ENCODE measurements around the gene RGS7. TPM values are rescaled to one million over a fixed set of nuclear protein-coding genes. Genes with fewer than 3 reads are reported as not detected.

The RGS7 gene
- total and polyA plus RNA-seq, 2 experiments from 2014 or later = 0.32 to 1.7 TPM

GRCh38 chr1:240877605-240878004 lies 479.4 kb downstream of the RGS7 start:
- H4K20me1 ChIP-seq (ENCODE audit: insufficient read depth) = no peaks in the 10 kb centered on the region
- H3K27me3 ChIP-seq (replicated peaks; ENCODE audit: insufficient read depth) = peaks cover 4% of the 10 kb centered on the region; the same call in 1 of the 2 replicates
- DNase-seq = no peak
- no peaks in the 10 kb centered on the region for H3F3A ChIP-seq (ENCODE audit: insufficient read depth)
- no peak overlapping the region for H2AFZ ChIP-seq
- H3K4me1 ChIP-seq (ENCODE audit: insufficient read depth) = no peaks in the 10 kb centered on the region
- no peaks in the 10 kb centered on the region for H3K79me2 ChIP-seq (ENCODE audit: insufficient read depth)
- 86 to 87% methylated on average over 1 of the region's 1 CpG for WGBS, 2 experiments (ENCODE audit: low coverage in 1 of 2, low lambda C conversion rate in 2 of 2, missing lambda C conversion rate in 2 of 2)
- TF ChIP-seq EZH2phosphoT487 (IDR thresholded peaks at IDR 0.05; ENCODE audit: insufficient read depth, low read depth) (no peak), EZH2 (IDR thresholded peaks at IDR 0.05; ENCODE audit: insufficient read depth, poor library complexity, severe bottlenecking) (no peak)
- no peaks in the 10 kb centered on the region for H3K9me2 ChIP-seq (ENCODE audit: insufficient read depth)
- H3K27ac ChIP-seq = no peak overlapping the region
- H3K9ac ChIP-seq = no peak overlapping the region
- H3K4me2 ChIP-seq (ENCODE audit: unreplicated experiment) = no peak overlapping the region
- no peaks in the 10 kb centered on the region for H3K36me3 ChIP-seq (ENCODE audit: low read depth)
- H3K9me3 ChIP-seq (ENCODE audit: low read depth) = no peaks in the 10 kb centered on the region
- no peak overlapping the region for H3K4me3 ChIP-seq
- in situ Hi-C loops (cut with MboI) = no loop called here

GRCh38 chr1:240876071-240876470 lies 480.9 kb downstream of the RGS7 start:
- Histone ChIP-seq H3F3A (ENCODE audit: insufficient read depth) (no peaks in the 10 kb centered on the region), H3K27me3 (replicated peaks; ENCODE audit: insufficient read depth) (peaks cover 4% of the 10 kb centered on the region; the same call in 1 of the 2 replicates), H2AFZ (no peak overlapping the region), H3K9ac (no peak overlapping the region), H3K4me3 (no peak overlapping the region), H3K4me1 (ENCODE audit: insufficient read depth) (no peaks in the 10 kb centered on the region), H3K9me2 (ENCODE audit: insufficient read depth) (no peaks in the 10 kb centered on the region), H3K79me2 (ENCODE audit: insufficient read depth) (no peaks in the 10 kb centered on the region), H3K27ac (no peak overlapping the region), H4K20me1 (ENCODE audit: insufficient read depth) (no peaks in the 10 kb centered on the region), H3K9me3 (ENCODE audit: low read depth) (no peaks in the 10 kb centered on the region), H3K4me2 (ENCODE audit: unreplicated experiment) (no peak overlapping the region), H3K36me3 (ENCODE audit: low read depth) (no peaks in the 10 kb centered on the region)
- TF ChIP-seq EZH2 (IDR thresholded peaks at IDR 0.05; ENCODE audit: insufficient read depth, poor library complexity, severe bottlenecking) (no peak), EZH2phosphoT487 (IDR thresholded peaks at IDR 0.05; ENCODE audit: insufficient read depth, low read depth) (no peak)
- WGBS, 2 experiments (ENCODE audit: low coverage in 1 of 2, low lambda C conversion rate in 2 of 2, missing lambda C conversion rate in 2 of 2) = 71 to 75% methylated on average over 4 of the region's 4 CpGs
- in situ Hi-C loops (cut with MboI) = no loop called here
- no peak for DNase-seq

- Histone ChIP-seq H3K4me1 (ENCODE audit: insufficient read depth) (no peaks in the 10 kb centered on the region), H3F3A (ENCODE audit: insufficient read depth) (no peaks in the 10 kb centered on the region), H3K27me3 (replicated peaks; ENCODE audit: insufficient read depth) (0 out of 2 replicates have a peak, but pooled peaks cover 7% of the 10 kb centered on the region), H4K20me1 (ENCODE audit: insufficient read depth) (no peaks in the 10 kb centered on the region), H3K4me3 (no peak overlapping the region), H3K36me3 (ENCODE audit: low read depth) (no peaks in the 10 kb centered on the region), H2AFZ (no peak overlapping the region), H3K27ac (no peak overlapping the region), H3K9me2 (ENCODE audit: insufficient read depth) (no peaks in the 10 kb centered on the region), H3K4me2 (ENCODE audit: unreplicated experiment) (no peak overlapping the region), H3K9ac (no peak overlapping the region), H3K79me2 (ENCODE audit: insufficient read depth) (no peaks in the 10 kb centered on the region), H3K9me3 (ENCODE audit: low read depth) (no peaks in the 10 kb centered on the region)
- WGBS, 2 experiments (ENCODE audit: low coverage in 1 of 2, low lambda C conversion rate in 2 of 2, missing lambda C conversion rate in 2 of 2) = 63 to 69% methylated on average over 3 of the region's 3 CpGs
- no peak for DNase-seq
- in situ Hi-C loops (cut with MboI) = no loop called here
- no peak for TF ChIP-seq EZH2 (IDR thresholded peaks at IDR 0.05; ENCODE audit: insufficient read depth, poor library complexity, severe bottlenecking)
- TF ChIP-seq EZH2phosphoT487 (IDR thresholded peaks at IDR 0.05; ENCODE audit: insufficient read depth, low read depth) = no peak
Measured at GRCh38 chr1:240869071-240869470, 487.9 kb downstream of the RGS7 start.

- H3K79me2 ChIP-seq (ENCODE audit: insufficient read depth) = no peaks in the 10 kb centered on the region
- no peak overlapping the region for H3K4me3 ChIP-seq
- in situ Hi-C loops (cut with MboI) = no loop called here
- no peak overlapping the region for H3K4me2 ChIP-seq (ENCODE audit: unreplicated experiment)
- no peak overlapping the region for H2AFZ ChIP-seq
- H4K20me1 ChIP-seq (ENCODE audit: insufficient read depth) = no peaks in the 10 kb centered on the region
- H3K27me3 ChIP-seq (replicated peaks; ENCODE audit: insufficient read depth) = 0 out of 2 replicates have a peak, but pooled peaks cover 7% of the 10 kb centered on the region
- no peaks in the 10 kb centered on the region for H3K9me3 ChIP-seq (ENCODE audit: low read depth)
- H3K9me2 ChIP-seq (ENCODE audit: insufficient read depth) = no peaks in the 10 kb centered on the region
- H3K36me3 ChIP-seq (ENCODE audit: low read depth) = no peaks in the 10 kb centered on the region
- DNase-seq = no peak
- H3K9ac ChIP-seq = no peak overlapping the region
- no peak overlapping the region for H3K27ac ChIP-seq
- H3F3A ChIP-seq (ENCODE audit: insufficient read depth) = no peaks in the 10 kb centered on the region
- no peak for TF ChIP-seq EZH2phosphoT487 (IDR thresholded peaks at IDR 0.05; ENCODE audit: insufficient read depth, low read depth)
- TF ChIP-seq EZH2 (IDR thresholded peaks at IDR 0.05; ENCODE audit: insufficient read depth, poor library complexity, severe bottlenecking) = no peak
- 19% methylated on average over 2 of the region's 2 CpGs for whole genome bisulfite sequencing, 2 experiments (ENCODE audit: low coverage in 1 of 2, low lambda C conversion rate in 2 of 2, missing lambda C conversion rate in 2 of 2)
- no peaks in the 10 kb centered on the region for H3K4me1 ChIP-seq (ENCODE audit: insufficient read depth)
Measured at GRCh38 chr1:240866724-240867123, 490.3 kb downstream of the RGS7 start.

GRCh38 chr1:240860023-240860422 lies 497.0 kb downstream of the RGS7 start:
- H3K36me3 ChIP-seq (ENCODE audit: low read depth) = no peaks in the 10 kb centered on the region
- no peaks in the 10 kb centered on the region for H3K9me2 ChIP-seq (ENCODE audit: insufficient read depth)
- H2AFZ ChIP-seq = no peak overlapping the region
- H3K9ac ChIP-seq = no peak overlapping the region
- no peaks in the 10 kb centered on the region for H3K79me2 ChIP-seq (ENCODE audit: insufficient read depth)
- no peaks in the 10 kb centered on the region for H3K4me1 ChIP-seq (ENCODE audit: insufficient read depth)
- 88 to 91% methylated on average over 3 of the region's 3 CpGs for WGBS, 2 experiments (ENCODE audit: low coverage in 1 of 2, low lambda C conversion rate in 2 of 2, missing lambda C conversion rate in 2 of 2)
- no peak for DNase-seq
- in situ Hi-C loops (cut with MboI) = no loop called here
- no peaks in the 10 kb centered on the region for H3K27me3 ChIP-seq (replicated peaks; ENCODE audit: insufficient read depth)
- no peak overlapping the region for H3K27ac ChIP-seq
- no peak overlapping the region for H3K4me3 ChIP-seq
- no peak overlapping the region for H3K4me2 ChIP-seq (ENCODE audit: unreplicated experiment)
- no peak for TF ChIP-seq EZH2 (IDR thresholded peaks at IDR 0.05; ENCODE audit: insufficient read depth, poor library complexity, severe bottlenecking)
- TF ChIP-seq EZH2phosphoT487 (IDR thresholded peaks at IDR 0.05; ENCODE audit: insufficient read depth, low read depth) = no peak
- H3K9me3 ChIP-seq (ENCODE audit: low read depth) = no peaks in the 10 kb centered on the region
- no peaks in the 10 kb centered on the region for H4K20me1 ChIP-seq (ENCODE audit: insufficient read depth)
- H3F3A ChIP-seq (ENCODE audit: insufficient read depth) = no peaks in the 10 kb centered on the region

Data from GM23248 (cell line).